GM04504 (cell line): ENCODE results near the gene TXNRD2.
"Not testable (repeated sequence)": the region's sequence is repeated elsewhere in the genome, so short reads cannot be mapped to it uniquely, and the experiment has no call there.

Experiments
- DNase-seq: peaks from one replicate; pipeline ENCODE4 v3.0.0-alpha.2; 2012; ENCODE audit warnings: low read depth

The TXNRD2 gene

DNA sequence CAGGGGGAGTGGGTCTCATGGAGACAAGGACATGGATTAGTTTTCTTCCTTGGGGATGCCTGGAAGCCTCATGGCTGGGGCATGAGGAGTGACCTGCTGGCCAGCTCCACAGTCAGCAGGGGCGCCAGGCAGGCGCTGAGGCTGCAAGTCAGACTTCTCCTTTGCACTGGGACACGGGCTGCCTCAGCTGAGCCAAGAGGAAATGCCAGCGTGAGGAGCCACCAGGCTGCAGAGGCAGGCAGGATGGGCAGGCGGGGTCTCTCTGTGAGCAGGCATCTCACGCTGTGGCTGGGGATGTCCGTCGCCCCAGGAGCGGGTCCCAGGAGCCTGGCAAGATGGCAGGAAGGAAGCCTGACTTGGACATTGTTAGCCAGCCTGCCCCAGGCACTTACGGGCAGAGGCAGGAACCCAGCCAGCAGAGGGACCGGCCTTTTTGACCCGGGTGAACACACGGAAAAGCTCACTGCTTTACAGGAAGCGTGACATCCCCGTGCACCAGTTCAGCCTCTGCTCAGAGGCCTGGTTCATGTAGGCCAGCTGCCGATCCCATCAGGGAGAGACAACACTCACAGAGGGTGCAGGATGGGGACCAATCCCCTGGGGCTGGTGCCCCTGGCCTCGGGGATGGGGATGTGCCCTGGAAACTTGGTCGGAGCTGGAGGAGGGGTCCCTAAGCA lies 97.1 kb downstream of the TXNRD2 start:
- DNase-seq = peak; percentile 59

DNA sequence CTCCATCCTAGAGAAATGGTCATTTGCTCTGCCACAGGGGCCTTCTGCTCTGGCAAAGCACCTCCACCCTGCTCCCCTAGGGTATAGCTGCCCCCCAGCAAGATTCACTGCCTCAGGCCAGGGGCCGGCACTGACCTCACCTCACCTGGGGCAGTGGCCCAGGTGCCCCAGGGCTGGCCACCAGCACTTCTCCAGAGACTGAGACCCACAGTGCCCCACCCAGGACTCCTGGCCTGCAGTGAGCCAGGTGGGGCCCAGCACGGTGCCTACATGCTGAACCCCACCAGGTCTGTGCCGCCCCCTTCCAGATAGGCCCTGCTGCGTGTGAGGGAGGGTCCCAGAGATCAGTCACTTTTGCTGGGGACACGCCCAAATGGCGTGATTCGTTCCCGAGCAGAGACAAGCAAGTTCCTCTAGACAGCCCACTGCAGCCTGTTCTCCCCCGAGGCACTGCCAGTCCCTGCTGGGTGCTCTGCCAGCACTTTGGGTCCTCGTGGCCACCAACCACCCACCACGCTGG lies 97.7 kb downstream of the TXNRD2 start:
- no peak for DNase-seq

DNA sequence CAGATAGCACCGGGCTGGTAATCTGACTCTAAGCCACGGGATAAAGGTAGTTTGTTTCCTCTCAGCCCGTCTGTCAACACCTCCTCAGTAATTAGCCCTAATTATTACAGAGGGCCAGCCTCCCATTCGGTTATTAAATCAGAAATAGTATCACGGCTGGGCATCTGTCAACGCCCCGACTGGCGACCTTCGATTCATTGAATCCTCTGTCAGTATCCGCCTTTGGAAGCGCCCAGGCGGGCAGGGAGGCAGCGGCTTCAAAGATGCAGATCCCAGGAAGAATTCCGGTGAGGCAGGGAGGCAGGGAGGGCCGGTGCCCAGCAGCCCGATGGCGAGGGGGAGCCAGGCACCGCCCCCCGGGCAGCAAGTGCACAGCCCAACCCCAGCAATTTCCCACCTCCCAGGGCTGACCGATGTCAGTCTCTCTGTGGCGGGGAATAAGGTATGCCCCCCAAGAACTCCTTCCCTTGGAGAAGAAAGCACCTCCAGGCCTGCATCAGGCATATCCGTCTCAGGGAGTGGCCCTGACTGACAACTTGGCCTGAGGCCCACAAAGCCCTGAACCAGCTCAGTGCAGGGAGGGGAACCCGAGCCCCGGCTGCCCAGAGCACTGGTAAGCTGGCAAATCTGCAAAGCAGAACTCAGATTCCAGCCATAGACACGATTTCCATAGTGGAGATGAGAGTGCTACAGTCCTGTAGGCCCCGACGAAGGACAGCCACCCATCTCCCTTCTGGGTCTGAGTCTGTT lies 98.3 kb downstream of the TXNRD2 start:
- no peak for DNase-seq

DNA sequence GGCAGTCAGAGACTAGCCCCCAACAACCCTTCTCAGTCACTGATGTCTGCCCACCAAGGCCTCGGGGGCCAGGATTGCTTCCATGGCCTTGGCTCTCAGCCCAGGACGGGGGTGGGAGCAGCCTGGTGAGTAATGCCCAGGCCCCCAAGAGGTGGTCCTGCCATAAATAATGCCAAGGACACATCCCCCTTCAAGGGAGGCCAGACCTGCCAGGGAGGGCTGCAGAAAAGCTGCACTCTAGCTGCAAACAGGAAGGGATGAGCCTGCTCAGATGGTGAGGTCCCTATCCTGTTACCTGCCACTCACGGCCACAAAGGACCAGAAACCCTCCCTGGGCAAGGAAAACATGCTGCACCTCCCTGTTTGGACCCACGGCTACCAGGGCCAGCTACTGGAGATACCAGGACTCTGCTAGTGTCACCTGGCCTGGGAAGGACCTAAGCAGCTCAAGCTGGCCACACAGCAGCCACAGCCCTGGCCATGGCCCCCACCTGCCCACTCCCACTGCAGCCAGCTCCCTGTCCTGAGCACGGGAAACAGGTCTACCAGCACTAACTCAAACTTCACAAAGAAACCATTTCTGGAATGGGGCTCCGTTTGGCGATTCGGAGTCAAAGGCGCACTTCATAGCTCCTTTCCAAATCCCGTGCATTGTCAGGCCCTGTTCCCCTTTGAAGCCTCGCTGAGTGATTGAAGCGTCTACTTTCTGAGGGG lies 99.1 kb downstream of the TXNRD2 start:
- DNase-seq = no peak

DNA sequence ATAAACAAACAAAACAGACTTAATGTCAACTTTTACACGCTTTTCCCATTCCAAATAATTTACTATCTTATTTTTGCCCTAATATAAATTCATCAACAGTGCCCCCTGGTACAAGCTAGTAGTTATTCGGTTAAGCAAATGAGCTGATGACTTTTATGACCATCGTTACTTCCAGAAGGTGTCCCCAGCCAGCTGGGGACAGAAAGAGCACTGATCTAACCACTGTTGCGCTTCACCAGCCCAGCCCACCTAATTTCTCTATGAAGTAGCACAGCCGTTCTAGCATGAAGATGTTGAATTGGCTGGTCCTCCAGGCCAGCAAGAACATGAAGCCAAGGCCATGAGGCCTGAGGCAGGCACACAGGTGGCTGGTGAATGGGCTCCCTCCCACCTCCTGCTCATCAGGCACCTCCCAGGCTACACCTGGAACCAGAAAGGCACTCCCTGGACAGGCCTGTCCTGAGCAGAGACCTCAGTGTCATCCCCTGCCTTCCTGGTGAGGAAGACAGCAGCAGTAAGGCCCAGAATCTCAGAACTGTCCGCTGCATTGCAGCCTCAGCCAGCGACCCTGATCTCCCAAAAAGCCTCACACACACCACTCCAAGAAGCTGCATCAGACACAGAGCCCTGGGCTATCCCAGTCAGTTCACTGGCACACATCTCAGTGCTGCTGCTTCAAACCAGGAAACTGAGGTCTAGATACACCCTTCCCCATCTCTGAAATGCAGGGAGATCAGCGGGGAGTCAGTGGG lies 99.8 kb downstream of the TXNRD2 start:
- DNase-seq = no peak

DNA sequence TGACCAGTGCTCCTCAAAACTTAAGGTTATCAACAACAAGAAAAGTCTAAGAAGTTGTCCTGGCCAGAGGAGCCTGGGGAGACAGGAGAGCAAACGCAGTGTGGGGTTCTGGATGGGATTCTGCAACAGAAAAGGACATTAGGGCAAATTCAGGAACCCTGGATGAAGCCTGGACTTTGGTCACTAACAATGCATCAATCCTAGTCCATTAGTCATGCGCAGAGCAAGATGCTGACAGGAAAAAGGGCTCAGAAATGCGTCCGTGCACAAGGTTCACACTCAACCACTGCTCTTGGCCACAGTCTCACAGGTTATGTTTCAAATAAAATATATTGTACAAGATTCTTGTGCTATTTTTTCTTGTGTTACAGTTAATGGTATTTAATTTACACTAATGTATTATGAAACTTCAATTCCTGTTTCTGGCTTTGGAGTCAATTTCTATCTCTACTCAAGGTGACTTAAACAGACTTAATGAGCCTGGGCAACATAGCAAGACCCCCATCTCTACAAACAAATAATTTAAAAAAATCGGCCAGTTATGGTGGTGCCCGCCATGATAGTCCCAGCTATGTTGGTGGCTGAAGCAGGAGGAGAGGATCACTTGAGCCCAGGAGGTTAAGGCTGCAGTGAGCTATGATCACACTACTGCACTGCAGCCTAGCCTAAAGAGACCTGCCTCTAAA lies 100.5 kb downstream of the TXNRD2 start:
- no peak for DNase-seq

DNA sequence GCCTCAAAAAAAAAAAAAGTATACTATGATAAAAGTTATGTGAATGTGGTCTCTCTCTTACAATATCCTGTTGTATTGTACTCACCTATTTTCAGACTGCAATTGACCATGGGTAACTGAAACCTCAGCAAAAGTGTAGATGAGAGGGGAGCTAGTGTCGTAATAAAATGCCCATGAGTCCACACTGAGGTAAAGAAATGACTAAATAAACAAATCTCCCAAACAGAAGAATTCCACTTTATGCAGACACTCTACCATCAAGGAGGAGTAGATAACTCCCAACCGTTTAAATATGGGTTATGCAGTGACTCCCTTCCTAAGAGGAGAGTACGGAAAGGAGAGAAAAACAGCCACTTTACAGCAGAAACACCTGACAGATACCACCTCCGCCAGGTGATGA lies 101.6 kb downstream of the TXNRD2 start:
- no peak for DNase-seq

DNA sequence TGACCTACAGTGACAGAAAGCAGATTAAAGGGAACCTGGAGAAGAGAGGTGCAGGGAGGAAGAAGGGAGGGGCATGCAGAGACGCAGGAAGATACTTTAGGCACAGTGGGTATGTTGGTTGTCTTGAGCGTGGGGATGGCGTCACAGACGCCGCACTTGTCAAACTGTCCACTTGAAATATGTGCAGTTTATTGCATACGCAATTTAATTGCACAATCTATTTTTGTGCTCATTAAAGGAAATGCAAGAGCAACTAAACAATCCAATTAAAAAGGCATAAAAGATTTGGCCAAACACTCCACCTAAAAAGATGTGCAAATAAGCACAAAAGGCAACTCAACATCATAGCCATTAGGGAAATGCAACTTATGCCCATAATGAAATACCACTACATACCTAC lies 103.7 kb downstream of the TXNRD2 start:
- DNase-seq = no peak

DNA sequence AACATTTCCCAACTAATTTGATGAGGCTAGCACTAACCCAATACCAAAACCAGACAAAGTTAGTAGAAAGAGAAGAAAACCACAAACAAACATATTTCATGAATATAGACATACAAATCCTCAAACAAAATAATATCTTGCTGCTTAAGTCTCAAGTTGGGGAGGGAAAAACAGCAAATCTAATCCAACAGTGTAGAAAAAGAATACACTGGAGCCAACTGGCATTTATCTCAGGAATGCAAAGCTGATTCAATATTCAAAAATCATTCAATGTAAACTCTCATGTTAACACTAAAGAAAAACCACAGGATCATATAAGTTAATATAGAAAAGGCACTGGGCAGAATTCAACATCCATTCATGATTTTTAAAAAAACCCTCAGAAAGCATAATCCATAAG lies 105.1 kb downstream of the TXNRD2 start:
- DNase-seq = no peak

DNA sequence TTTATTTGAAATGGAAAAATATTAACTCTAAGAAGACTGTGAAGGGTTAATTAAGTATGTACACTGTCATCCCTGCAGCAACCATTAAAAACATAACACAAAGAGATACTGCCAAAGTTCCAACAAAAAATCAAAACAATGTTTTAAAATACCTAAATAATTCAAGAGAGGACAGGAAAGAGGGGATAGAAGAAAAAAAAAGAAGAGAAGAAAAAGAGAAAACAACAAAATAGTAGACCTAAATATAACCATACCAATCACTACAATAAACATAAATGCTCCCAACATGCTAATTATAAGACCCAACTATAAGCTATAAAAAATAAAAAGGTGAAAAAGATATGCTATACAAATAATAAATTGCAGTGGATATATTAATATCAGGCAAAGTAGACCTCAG lies 107.0 kb downstream of the TXNRD2 start:
- DNase-seq = no peak

DNA sequence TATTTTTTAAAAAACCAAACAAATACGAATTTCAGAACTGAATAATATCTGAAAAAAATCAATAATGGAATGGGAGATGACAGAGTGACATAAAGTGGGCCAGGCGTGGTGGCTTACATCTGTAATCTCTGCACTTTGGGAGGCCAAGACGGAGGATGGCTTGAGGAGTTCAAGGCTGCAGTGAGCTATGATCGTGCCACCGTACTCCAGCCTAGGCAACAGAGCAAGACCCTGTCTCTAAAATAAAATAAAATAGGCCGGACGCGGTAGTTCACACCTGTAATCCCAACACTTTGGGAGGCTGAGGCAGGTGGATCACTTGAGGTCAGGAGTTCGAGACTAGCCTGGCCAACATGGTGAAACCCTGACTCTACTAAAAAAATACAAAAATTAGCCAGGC lies 108.3 kb downstream of the TXNRD2 start:
- DNase-seq = not testable (repeated sequence)

DNA sequence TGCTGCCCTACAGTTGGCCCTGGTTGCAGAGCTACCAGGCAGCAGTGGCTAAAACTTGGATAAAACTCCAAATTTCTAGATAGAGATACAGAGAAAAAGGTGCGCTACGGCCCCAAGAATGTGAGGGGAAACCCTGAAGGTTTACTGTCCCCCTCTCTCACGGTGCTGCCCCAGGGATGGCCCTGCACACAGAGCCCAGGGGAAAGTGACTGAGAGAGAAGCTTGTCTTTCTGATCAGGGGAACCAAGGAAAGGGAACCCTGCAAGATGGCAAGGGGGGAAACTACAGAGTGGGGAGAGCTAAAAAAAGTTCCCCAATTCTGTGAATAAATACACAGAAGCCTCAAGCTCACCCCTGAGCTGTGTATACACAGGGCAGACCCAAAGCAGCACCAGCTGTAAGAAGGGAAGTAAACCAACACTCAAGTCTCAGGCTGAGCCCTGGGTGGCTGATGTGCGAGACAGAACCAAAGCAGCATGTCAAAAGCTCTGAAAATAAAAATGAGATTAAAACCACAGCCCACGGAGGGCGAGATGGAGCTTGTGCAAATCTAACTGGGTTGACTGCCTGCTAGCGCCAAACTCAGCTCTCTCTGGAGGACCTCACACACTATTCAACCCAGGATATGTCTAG lies 109.0 kb downstream of the TXNRD2 start:
- no peak for DNase-seq

DNA sequence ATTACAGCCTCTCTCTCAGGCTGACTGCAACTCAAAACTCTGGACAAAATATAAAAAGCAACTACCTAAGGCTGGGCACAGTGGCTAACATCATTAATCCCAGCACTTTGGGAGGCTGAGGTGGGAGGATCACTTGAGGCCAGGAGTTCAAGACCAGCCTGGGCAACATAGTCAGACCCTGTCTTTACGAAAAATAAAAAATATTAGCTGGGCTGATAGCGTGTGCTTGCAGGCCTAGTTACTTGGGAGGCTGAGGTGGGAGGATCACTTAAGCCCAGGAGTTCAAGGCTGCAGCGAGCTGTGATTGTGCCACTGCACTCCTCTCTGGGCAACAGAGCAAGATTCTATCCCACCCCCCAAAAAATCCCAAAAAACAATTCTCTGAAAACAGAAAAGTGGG lies 109.6 kb downstream of the TXNRD2 start:
- DNase-seq = not testable (repeated sequence)

DNA sequence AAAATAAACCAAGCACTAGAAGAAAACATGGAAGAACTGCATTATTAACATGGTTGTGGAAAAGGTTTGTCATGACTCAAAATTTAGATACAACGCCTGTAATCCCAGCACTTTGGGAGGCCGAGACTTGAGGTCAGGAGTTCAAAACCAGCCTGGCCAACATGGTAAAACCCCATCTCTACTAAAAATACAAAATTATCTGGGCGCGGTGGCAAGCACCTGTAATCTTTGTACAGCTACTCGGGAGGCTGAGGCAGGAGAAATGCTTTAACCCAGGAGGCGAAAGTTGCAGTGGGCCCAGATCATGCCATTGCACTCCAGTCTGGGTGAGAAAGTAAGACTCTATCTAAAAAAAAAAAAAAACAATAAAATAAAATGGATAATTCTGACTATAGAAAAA lies 110.6 kb downstream of the TXNRD2 start:
- no peak for DNase-seq

DNA sequence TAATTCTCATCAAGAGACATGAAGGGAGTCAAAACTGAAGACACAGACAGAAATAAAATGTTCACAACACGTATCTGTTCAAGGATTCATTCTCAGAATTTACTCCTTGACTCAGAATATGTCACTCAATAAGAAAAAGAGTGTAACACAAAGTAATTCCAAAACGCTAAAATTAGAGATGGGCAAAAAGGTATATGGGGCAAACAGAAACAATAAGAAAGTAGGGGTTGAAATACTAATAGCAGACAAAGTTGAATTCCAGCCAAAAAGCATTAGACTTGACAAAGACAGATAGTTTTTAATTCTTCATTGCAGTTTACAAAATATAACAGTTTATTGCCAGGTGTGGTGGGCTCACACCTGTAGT lies 113.6 kb downstream of the TXNRD2 start:
- DNase-seq = no peak

DNA sequence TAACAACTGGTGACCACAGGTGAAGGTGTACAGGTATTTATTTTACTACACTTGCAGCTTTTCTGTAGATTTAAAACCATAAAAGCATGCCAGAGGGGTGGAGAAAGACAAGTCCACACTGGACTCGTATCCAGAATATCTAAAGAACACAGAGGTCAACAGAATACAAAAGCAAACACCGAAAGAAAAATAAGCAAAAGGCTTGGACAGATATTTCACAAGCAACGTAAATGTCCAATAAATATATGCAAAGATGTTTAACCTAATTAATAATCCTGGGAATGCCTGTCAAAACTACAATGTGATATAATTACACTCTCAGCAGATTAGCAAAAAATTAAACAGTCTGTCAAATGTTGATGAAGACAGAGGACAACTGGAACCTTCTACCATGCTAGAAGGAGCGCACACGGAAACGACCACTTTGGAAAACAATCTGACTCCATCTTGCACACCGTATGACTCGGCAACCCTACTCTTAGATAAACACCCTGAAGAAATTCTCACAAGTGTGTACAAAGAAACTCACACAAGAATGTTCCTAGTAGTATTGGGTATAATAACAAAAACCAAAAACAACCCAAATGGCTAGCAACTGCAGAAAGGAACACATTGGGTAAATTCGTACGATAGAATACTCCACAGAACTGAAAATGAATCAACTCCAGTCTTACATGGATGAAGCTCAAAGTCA lies 114.1 kb downstream of the TXNRD2 start:
- DNase-seq = no peak

DNA sequence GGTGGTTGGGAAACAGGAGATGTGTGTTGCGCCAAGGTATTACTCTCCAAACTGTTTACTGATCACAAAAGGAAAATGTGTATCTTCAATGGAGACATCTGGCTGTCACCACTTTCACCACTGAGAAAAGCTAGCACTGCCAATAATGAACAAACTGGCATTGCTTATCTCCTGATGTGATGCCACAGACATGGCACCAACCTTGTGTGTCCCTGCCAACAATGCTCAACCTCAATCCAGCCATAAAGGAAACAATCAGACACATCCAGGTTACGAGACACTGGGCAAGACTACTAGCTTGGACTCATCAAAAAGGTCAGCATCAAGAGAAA lies 115.0 kb downstream of the TXNRD2 start:
- DNase-seq = no peak

DNA sequence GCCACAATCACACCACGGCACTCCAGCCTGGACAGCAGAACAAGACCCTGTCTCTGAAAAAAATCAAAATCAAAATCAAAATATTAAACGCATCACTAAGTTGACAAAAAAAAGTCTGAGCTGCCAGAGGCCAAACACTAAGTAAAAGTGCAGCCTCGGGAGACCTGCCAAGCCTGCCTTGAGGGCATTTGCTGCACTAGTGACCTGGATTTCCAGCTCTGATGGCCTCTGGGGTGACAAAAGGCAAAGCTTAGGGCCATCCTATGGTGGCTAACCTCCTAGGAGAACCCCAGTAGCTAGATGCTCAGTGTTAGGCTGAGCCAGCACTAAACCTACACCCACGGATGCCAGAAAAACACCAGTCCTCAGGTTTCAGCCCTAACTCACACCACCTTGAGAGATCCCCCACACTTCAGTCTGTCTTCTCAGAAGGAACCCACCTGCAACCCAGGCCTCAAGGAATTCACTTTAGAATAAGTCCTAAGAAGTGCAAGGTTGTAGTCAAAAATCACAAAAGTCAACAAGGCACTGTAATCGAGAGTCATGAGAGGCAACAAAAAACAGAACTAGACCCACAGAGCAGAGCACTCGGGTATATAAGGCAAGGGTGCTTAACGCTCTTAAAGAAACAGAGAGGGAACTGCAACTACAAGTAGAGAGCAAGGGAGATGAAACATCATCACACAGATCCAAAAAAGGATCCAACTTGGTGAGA lies 115.6 kb downstream of the TXNRD2 start:
- DNase-seq = no peak
